RPMI7951 (cell line): ENCODE measurements around the gene TSPAN32. TPM values are rescaled to one million over a fixed set of nuclear protein-coding genes. Genes with fewer than 3 reads are reported as not detected.

Experiments
- DNase-seq: peaks from one replicate; pipeline ENCODE4 v3.0.0-alpha.2; 2012; ENCODE audit warnings: low read depth
- total RNA-seq: library from RNA; depleted of rRNA; stranded (reverse); fragments of >200 nt; shearing (Covaris generic); gene quantifications from 2 replicates; pipeline ENCODE4 v1.2.3, GENCODE V29; 2014; rRNA removed

Gene TSPAN32
- total RNA-seq, 1 experiment from 2014 or later = 0.72 TPM

GRCh38 chr11:2365571-2366210 is 63.9 kb downstream of the TSPAN32 start:
- no peak for DNase-seq

- peak; percentile 53 for DNase-seq
Observed at GRCh38 chr11:2366276-2366675, 64.5 kb downstream of the TSPAN32 start.

- no peak for DNase-seq
Observed at GRCh38 chr11:2366733-2367132, 64.9 kb downstream of the TSPAN32 start.

GRCh38 chr11:2367266-2368160 is 65.7 kb downstream of the TSPAN32 start:
- no peak for DNase-seq

Other genes starting within 250 kb of the TSPAN32 start
- not detected in 2 replicates for gene IGF2, start 162.6 kb upstream of the TSPAN32 start, total RNA-seq
- gene INS, start 140.8 kb upstream of the TSPAN32 start, total RNA-seq = not detected in 2 replicates
- gene TH, start 130.2 kb upstream of the TSPAN32 start, total RNA-seq = 0.24 and 0.88 TPM in 2 replicates
- gene ASCL2, start 31.4 kb upstream of the TSPAN32 start, total RNA-seq = not detected in 2 replicates
- gene C11orf21, start 95 bp upstream of the TSPAN32 start, total RNA-seq = 0.68 and 1.6 TPM in 2 replicates
- gene CD81, start 75.3 kb downstream of the TSPAN32 start, total RNA-seq = 248 and 386 TPM in 2 replicates
- 22.9 and 38.2 TPM in 2 replicates for gene TSSC4, start 98.7 kb downstream of the TSPAN32 start, total RNA-seq
- gene TRPM5, start 142.5 kb downstream of the TSPAN32 start, total RNA-seq = not detected in 2 replicates
- not detected in 2 replicates for gene KCNQ1, start 143.0 kb downstream of the TSPAN32 start, total RNA-seq